ENCODE results near the gene PCDHGA1. TPM values are rescaled to one million over a fixed set of nuclear protein-coding genes. Genes with fewer than 3 reads are reported as not detected.
A peak's percentile ranks its signal among the peaks of the same experiment; 100 is the strongest.

PCDHGA1 gene
- polyA plus RNA-seq, 3 donors, result not detected

GRCh38 chr5:141529002-141529401 is 198.7 kb downstream of the PCDHGA1 start:
- peaks cover 93 to 100% of the 10 kb centered on the region in 2 donors for H3K36me3 ChIP-seq (replicated peaks in 1 of 2; ENCODE audit: control insufficient read depth in 1 of 2, insufficient read depth in 2 of 2, low read length in 2 of 2)
- H4K20me1 ChIP-seq (ENCODE audit: insufficient read depth, low read length), result peaks cover 92% of the 10 kb centered on the region
- Mint-ChIP-seq H3K27ac (peak overlapping the region in 2 of 7 donors; percentile 15 to 21), H3K4me1 (peaks cover 7% of the 10 kb centered on the region), H3K4me3 (no peak overlapping the region), H3K9me3 (no peaks in the 10 kb centered on the region), H3K27me3 (ENCODE audit: low read depth in 3 of 3) (no peaks in the 10 kb centered on the region), H3K36me3 (peaks cover 7 to 8% of the 10 kb centered on the region in 2 donors)
- H3K4me2 ChIP-seq (replicated peaks; ENCODE audit: extremely low read depth, low read length, poor library complexity, severe bottlenecking), result no peak overlapping the region
- intact Hi-C loops (cut with micrococcal nuclease), result loop anchor here in 1 of 2 donors (5.0 kb wide), 1 partner anchor 33 kb away; no protein-coding TSS in a partner anchor
- no peak overlapping the region for H2AFZ ChIP-seq (ENCODE audit: insufficient read depth, low read depth, low read length, poor library complexity, severe bottlenecking)
- H3K27ac ChIP-seq (ENCODE audit: low read depth in 1 of 2, low read length in 2 of 2), result no peak overlapping the region
- no peak overlapping the region for H3K9ac ChIP-seq (ENCODE audit: insufficient read depth, low read length, poor library complexity, severe bottlenecking)
- no peak for TF ChIP-seq CTCF (IDR thresholded peaks at IDR 0.05)
- H3K4me3 ChIP-seq (replicated peaks in 1 of 3; ENCODE audit: low read depth in 2 of 3, low read length in 3 of 3), result no peak overlapping the region
- WGBS (ENCODE audit: insufficient coverage), result 100% methylated on average over 1 of the region's 5 CpGs
- H3K4me1 ChIP-seq (ENCODE audit: control insufficient read depth in 1 of 2, insufficient read depth in 2 of 2, low read length in 2 of 2), result no peaks in the 10 kb centered on the region
- H3K79me2 ChIP-seq (ENCODE audit: insufficient read depth, low read length), result peaks cover 5% of the 10 kb centered on the region
- no peaks in the 10 kb centered on the region for H3K9me3 ChIP-seq (replicated peaks in 1 of 2; ENCODE audit: control insufficient read depth in 1 of 2, insufficient read depth in 1 of 2, low read length in 2 of 2)
- H3K27me3 ChIP-seq (ENCODE audit: control insufficient read depth in 2 of 2, insufficient read depth in 2 of 2, low read length in 2 of 2), result no peaks in the 10 kb centered on the region
- DNase-seq, result no peak

GRCh38 chr5:141529873-141530272 is 199.6 kb downstream of the PCDHGA1 start:
- peaks cover 92% of the 10 kb centered on the region for H4K20me1 ChIP-seq (ENCODE audit: insufficient read depth, low read length)
- no peak for TF ChIP-seq CTCF (IDR thresholded peaks at IDR 0.05)
- DNase-seq, result no peak
- H3K9me3 Mint-ChIP-seq, result no peaks in the 10 kb centered on the region
- H3K4me1 ChIP-seq (ENCODE audit: control insufficient read depth in 1 of 2, insufficient read depth in 2 of 2, low read length in 2 of 2), result no peaks in the 10 kb centered on the region
- WGBS (ENCODE audit: insufficient coverage), result 93% methylated on average over 7 of the region's 7 CpGs
- H3K4me1 Mint-ChIP-seq, result peaks cover under 1% of the 10 kb centered on the region
- H3K4me3 ChIP-seq (replicated peaks in 1 of 3; ENCODE audit: low read depth in 2 of 3, low read length in 3 of 3), result no peak overlapping the region
- H2AFZ ChIP-seq (ENCODE audit: insufficient read depth, low read depth, low read length, poor library complexity, severe bottlenecking), result no peak overlapping the region
- H3K36me3 Mint-ChIP-seq, result peaks cover 10 to 16% of the 10 kb centered on the region in 2 donors
- no peak overlapping the region for H3K27ac ChIP-seq (ENCODE audit: low read depth in 1 of 2, low read length in 2 of 2)
- H3K4me2 ChIP-seq (replicated peaks; ENCODE audit: extremely low read depth, low read length, poor library complexity, severe bottlenecking), result no peak overlapping the region
- intact Hi-C loops (cut with micrococcal nuclease), result loop anchor here in 1 of 2 donors (5.0 kb wide), 1 partner anchor 32 kb away; no protein-coding TSS in a partner anchor
- H3K27me3 ChIP-seq (ENCODE audit: control insufficient read depth in 2 of 2, insufficient read depth in 2 of 2, low read length in 2 of 2), result no peaks in the 10 kb centered on the region
- H3K27ac Mint-ChIP-seq, result peak overlapping the region in 2 of 7 donors; percentile 35 to 39
- no peak overlapping the region for H3K9ac ChIP-seq (ENCODE audit: insufficient read depth, low read length, poor library complexity, severe bottlenecking)
- no peaks in the 10 kb centered on the region for H3K27me3 Mint-ChIP-seq (ENCODE audit: low read depth in 3 of 3)
- peaks cover 7% of the 10 kb centered on the region for H3K79me2 ChIP-seq (ENCODE audit: insufficient read depth, low read length)
- no peaks in the 10 kb centered on the region for H3K9me3 ChIP-seq (replicated peaks in 1 of 2; ENCODE audit: control insufficient read depth in 1 of 2, insufficient read depth in 1 of 2, low read length in 2 of 2)
- peaks cover 96 to 100% of the 10 kb centered on the region in 2 donors for H3K36me3 ChIP-seq (replicated peaks in 1 of 2; ENCODE audit: control insufficient read depth in 1 of 2, insufficient read depth in 2 of 2, low read length in 2 of 2)
- H3K4me3 Mint-ChIP-seq, result no peak overlapping the region

Measured in CD14-positive monocyte (primary cell).